ENCODE measurements around the gene GPX4.

GPX4 gene

DNA sequence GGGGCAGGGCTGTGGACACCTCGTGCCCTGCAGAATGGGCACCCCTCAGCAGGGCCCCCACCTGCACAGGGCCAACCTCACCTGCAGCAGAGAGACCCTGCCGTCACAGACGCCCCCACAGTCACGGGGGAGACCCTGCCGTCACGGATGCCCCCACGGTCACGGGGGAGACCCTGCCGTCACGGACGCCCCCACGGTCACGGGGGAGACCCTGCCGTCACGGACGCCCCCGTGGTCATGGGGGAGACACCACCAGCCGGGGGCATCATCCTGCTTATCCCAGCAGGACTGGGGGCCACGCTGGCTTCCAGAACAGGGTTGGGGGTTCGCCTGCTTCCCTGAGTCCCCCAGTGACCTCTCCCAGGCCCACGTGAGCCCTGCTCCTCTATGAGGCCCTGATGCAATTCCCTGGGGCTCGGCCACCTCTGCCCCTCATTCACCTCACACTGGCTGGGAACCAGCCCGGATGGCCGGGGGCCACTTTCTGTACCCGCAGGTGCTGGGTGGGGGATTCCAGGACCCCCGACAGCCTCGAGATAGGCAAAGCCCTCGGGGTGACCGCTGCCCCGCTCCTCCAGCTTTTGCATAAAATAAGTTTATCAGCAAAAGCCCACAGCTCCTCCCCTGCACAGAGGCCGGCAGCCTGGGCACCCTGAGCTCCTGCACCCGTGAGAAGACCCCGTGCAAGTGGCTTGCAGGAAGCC is 46.7 kb downstream of the GPX4 start:
- DNase-seq (ENCODE audit: low read depth), result no peak

DNA sequence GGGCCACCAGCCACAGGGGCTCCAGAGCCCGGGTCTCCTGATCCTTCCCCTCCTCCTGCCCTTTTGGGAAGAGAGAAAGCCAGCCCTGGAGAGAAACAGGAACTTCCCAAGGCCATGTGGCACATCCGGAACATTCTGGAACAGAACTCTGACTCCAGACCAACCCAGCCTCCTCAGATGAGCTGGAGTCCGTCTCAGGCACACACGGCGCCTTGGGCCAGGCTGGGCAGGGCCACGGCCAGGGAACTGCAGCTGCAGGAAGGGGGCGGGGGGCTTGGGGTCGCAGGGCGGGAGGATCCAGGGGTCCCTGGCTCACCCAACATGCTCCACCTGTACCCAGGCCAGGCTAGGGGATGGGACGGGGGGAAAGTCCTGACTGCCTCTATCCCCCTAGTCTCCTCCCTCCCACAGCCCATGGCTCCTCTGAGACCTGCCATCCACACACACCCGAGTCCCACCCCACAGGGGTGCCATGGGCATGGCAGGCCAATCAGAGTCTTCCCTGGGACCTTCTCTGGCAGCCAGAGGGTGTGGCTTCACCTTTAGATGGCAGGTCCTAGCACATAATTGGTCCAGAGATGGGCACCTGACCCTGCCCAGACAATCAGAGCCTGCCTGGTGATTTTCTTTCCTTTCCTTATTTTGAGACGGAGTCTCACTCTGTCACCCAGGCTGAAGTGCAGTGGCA is 47.4 kb downstream of the GPX4 start:
- no peak for DNase-seq (ENCODE audit: low read depth)

DNA sequence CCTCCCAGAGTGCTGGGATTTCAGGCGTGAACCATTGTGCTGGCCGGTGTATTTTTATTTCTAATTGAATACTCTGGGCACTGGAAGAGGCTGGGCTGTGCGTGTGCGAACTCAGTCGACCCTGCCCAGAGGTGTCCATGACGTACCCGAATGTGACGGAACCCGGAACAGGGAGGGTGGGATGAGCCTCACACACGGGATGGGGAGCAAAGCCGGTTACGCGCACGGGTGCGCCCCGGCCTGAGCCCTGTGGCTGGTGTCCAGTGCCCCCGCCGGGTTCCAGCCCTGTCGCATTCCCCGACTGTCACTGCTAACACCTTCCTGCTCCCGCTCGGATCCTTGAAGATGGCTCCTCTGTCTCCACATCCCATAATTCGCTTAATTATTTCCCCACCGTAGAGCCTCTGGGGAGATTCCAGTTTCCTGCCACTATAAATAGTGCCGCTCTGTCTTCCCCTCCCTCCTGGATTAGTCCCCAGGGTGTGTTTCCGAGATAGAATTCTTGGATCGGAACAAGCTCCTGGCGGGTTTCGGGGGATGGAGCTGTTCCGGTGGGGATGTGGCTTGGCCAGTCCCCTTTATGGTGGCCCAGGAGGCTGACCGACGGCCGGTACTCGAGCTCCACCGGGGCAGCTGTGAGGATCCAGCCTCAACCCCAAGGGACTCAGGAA is 48.3 kb downstream of the GPX4 start:
- DNase-seq (ENCODE audit: low read depth), result no peak

DNA sequence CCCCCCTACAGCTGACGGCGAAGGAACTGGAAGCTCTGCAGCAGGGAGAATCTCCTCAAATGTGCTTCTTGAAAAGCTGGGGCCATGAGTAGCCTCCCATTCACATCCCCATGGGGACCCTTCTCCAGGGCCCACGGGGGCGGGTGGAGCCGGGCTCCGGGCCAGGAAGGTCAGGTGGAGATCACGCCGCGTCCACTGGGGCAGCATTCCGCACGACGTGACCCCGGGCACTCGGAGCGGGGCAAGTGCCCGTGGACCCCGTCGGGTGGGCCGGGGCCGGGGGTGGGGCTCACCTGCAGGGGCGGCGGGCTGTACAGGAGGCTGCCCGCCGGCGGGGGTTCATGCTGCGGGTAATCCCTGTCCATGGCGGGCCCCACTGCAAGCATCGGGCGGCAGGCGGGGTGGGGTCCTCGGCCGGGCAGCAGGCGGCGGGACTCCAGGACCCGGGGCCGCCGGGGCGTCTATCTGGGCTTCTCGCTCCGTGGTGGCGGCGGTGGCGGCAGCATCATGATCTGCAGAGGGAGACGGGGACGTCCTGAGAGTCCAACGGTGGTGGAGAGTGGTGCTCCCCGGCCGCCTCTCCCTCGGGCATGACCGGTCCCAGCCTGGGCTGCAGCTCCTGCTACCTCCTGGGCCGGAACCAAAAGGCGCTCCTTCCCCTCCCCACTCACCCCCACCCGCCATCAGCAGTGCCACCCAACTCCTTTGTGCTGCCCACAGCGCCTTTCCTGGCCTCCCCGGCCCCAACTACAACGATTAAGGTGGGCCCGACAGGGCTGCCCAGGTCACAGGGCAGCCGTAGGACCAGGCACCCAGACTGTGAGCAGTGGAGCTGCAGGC is 50.3 kb downstream of the GPX4 start:
- no peak for DNase-seq (ENCODE audit: low read depth)

DNA sequence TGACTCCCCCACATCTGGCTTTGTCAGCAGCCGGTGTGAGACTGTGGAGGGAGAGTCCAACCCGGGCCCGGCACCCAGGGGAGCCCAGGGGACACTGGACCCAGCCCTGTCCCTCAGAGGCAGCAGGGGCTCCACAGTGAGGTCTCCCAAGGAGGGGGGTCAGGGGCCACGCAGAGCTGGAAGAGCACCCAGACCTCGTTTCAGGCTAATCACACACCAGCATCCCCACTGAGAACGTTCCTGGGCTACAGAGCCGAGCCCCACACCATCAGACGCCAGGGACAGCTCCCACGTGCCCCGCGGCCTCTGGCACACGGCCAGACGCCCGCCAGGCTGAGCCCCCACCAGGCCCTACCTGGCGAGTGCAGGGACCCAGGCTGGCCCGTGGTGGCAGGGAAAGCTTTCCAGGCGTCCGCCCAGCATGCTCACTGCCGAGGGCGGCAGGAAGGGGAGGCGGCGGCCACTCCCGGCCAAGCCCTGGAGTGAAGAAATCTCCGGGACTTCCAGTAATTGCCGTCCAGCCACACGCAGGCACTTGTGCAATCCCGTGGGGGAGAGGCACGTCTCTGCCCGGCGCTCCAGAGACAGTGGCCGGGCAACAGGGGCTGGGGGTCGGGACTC is 51.0 kb downstream of the GPX4 start:
- DNase-seq (ENCODE audit: low read depth), result no peak

DNA sequence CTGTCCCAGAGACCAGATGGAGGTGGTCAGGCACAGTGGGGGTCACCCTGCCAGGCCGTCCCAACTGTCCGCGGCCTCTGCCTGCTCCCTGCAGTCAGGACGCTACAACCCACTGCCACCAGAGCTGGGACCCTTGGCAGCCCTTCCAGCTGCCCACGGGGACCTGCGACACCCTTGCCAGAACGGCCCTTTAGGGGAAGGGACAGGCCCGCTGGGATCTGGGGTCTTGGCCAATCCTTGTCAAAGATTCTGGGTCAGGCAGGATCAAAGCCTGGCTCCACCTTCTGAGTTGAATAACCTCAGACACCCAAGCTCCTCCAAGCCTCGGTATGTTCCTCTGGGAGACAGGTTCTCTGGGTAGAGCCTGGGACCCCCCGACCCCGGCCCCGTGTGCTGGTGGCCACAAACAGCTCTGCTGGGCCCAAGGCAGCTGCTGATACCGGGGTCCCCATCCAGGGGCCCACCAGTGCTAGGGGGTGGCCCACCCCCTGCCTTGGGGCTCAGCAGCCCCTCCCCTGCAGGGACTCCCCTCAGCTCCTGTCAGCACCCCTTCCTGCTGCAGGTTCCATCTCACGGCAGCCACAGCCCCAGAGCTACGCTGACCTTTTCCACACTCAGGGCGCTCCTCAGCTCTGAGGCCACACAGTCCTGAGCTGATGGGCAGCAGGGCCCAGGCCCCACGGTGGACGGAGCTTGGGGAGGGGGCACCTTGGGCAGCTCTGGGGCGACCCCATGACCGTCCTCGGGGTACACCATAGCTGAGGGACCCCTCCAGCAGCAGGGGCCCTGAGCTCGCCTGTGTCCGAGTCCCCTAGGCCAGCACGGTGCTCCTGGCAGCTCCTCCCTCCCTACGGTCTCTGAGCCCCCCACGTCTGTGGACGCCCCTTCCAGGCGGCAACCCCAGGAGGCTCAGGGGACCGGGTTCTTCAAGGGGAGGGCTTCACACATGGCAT is 51.8 kb downstream of the GPX4 start:
- no peak for DNase-seq (ENCODE audit: low read depth)
